Left cardiac atrium (tissue), 4 donors: ENCODE measurements around the gene WDFY3. TPM values are rescaled to one million over a fixed set of nuclear protein-coding genes. Genes with fewer than 3 reads are reported as not detected.
A peak's percentile ranks its signal among the peaks of the same experiment; 100 is the strongest.

Experiments used
- ATAC-seq, 2 donors: fragments of 200-7000 bp; cut with Tn5 transposase; one replicate each; pipeline ENCODE4 v1.9.1; 2020; ENCODE audit warnings: mild to moderate bottlenecking in 2 of 2, moderate library complexity in 2 of 2
- DNase-seq: peaks from one replicate; pipeline ENCODE4 v3.0.0-alpha.2; 2020
- intact Hi-C, 2 donors: fragments of 100-400 bp; cut with DNase I; formaldehyde crosslinking; loops; one replicate each; pipeline versions ENCODE4 v1.14.1 to v1.15.1; 2022 to 2023
- total RNA-seq, 2 donors: library from RNA; stranded (reverse); fragmentation: NEBNext Ultra II Directional; extraction: Animal tissue kit (Norgen Biotek cat#: 25700); gene quantifications; one replicate each; pipeline ENCODE4 v1.2.1, GENCODE V29; 2021
- donor health status: DM: no; HTN: yes; CAD: no.
- donor health status: DM: no; HTN: yes; CAD: no; lungs with severe emphysema.
- donor health status: DM: yes; HTN: yes; CAD: no.
- donor health status: Dilated cardiomyopathy.

Gene WDFY3
- total RNA-seq, 2 donors from 2014 or later: 45.5 to 47.8 TPM

- ATAC-seq (no peak), DNase-seq (no peak)
- intact Hi-C loops: loop anchor here (2.0 to 5.0 kb wide), 2 partner anchors 220 to 221 kb away; no protein-coding TSS in a partner anchor
These were observed 215.6 kb downstream of the WDFY3 start for GRCh38 chr4:84750960-84751283.

- DNase-seq (no peak), ATAC-seq (peak; percentile 59 to 71)
- intact Hi-C loops: loop anchor here (2.0 to 5.0 kb wide), 2 partner anchors 220 to 222 kb away; no protein-coding TSS in a partner anchor
These were observed 216.1 kb downstream of the WDFY3 start for GRCh38 chr4:84750260-84750959.

GRCh38 chr4:84740057-84740456 is 226.4 kb downstream of the WDFY3 start:
- ATAC-seq (no peak), DNase-seq (no peak)
- intact Hi-C loops: no loop called here

GRCh38 chr4:84738622-84739021 is 227.9 kb downstream of the WDFY3 start:
- no peak for DNase-seq
- intact Hi-C loops: no loop called here
- ATAC-seq: no peak

GRCh38 chr4:84737656-84738055 is 228.8 kb downstream of the WDFY3 start:
- ATAC-seq: no peak
- DNase-seq: no peak
- intact Hi-C loops: no loop called here

- intact Hi-C loops: no loop called here
- DNase-seq: no peak
- no peak for ATAC-seq
These were observed 232.5 kb downstream of the WDFY3 start for GRCh38 chr4:84734037-84734436.

GRCh38 chr4:84733343-84734033 is 233.0 kb downstream of the WDFY3 start:
- intact Hi-C loops: no loop called here
- peak; percentile 98 to 99 for ATAC-seq
- peak; percentile 58 for DNase-seq

- intact Hi-C loops: no loop called here
- DNase-seq (no peak), ATAC-seq (no peak)
These were observed 236.1 kb downstream of the WDFY3 start for GRCh38 chr4:84730375-84730774.

- intact Hi-C loops: no loop called here
- no peak for ATAC-seq
- DNase-seq: no peak
These were observed 239.0 kb downstream of the WDFY3 start for GRCh38 chr4:84727491-84727890.

- DNase-seq (no peak), ATAC-seq (no peak)
- intact Hi-C loops: no loop called here
These were observed 240.1 kb downstream of the WDFY3 start for GRCh38 chr4:84726356-84726755.

GRCh38 chr4:84722720-84723119 is 243.8 kb downstream of the WDFY3 start:
- intact Hi-C loops: no loop called here
- DNase-seq: no peak
- no peak for ATAC-seq

- intact Hi-C loops: no loop called here
- peak in 1 of 2 donors; percentile 23 for ATAC-seq
- DNase-seq: no peak
These were observed 247.4 kb downstream of the WDFY3 start for GRCh38 chr4:84719115-84719514.

GRCh38 chr4:84718699-84719098 is 247.8 kb downstream of the WDFY3 start:
- ATAC-seq: peak in 1 of 2 donors; percentile 38
- intact Hi-C loops: no loop called here
- no peak for DNase-seq

GRCh38 chr4:84710548-84710947 is 255.9 kb downstream of the WDFY3 start:
- intact Hi-C loops: no loop called here
- no peak for DNase-seq
- ATAC-seq: no peak

GRCh38 chr4:84708406-84709135 is 257.9 kb downstream of the WDFY3 start:
- ATAC-seq (no peak), DNase-seq (no peak)
- intact Hi-C loops: no loop called here

- no peak for DNase-seq
- intact Hi-C loops: no loop called here
- ATAC-seq: no peak
These were observed 260.2 kb downstream of the WDFY3 start for GRCh38 chr4:84706286-84706685.

- intact Hi-C loops: no loop called here
- DNase-seq (no peak), ATAC-seq (no peak)
These were observed 267.4 kb downstream of the WDFY3 start for GRCh38 chr4:84699001-84699671.

- ATAC-seq (no peak), DNase-seq (no peak)
- intact Hi-C loops: no loop called here
These were observed 268.8 kb downstream of the WDFY3 start for GRCh38 chr4:84697615-84698201.

- DNase-seq: no peak
- no peak for ATAC-seq
These were observed 269.3 kb downstream of the WDFY3 start for GRCh38 chr4:84697159-84697558.

More at GRCh38 chr4:84697159-84697558, 269.3 kb downstream of the WDFY3 start:
- intact Hi-C loops: no loop called here
